OCI-LY7 (cell line): Measurements from ENCODE around the gene RMP24.

Source experiments
- CTCF ChIP-seq: fragments of 200-600 bp; sonication (generic); conservative IDR thresholded peaks from 2 replicates; pipeline ENCODE4 v1.5.1; 2014; ENCODE audit warnings: mild to moderate bottlenecking, antibody characterized with exemption, low read length, moderate library complexity, mixed read lengths
- EZH2phosphoT487 ChIP-seq: fragments of 200-600 bp; sonication (generic); IDR thresholded peaks from 2 replicates; pipeline ENCODE4 v1.6.1; 2018; ENCODE audit warnings: low read depth, borderline replicate concordance, mild to moderate bottlenecking, mixed run types, antibody characterized with exemption, low read length, moderate library complexity, mixed read lengths

- no peak for TF ChIP-seq CTCF
- TF ChIP-seq EZH2phosphoT487 = no peak
Observed at GRCh38 chr18:35972197-35973000, at the start of gene RMP24.
